Tongue (tissue), 2 donors: ENCODE results near the gene FNTB. TPM values are rescaled to one million over a fixed set of nuclear protein-coding genes. Genes with fewer than 3 reads are reported as not detected.
"Not testable (repeated sequence)": the region's sequence is repeated elsewhere in the genome, so short reads cannot be mapped to it uniquely, and the experiment has no call there.

Experiments used
- DNase-seq: peaks from one replicate; pipeline ENCODE4 v3.0.0-alpha.2; 2015
- total RNA-seq: library from RNA; depleted of rRNA; stranded (reverse); fragments of >200 nt; gene quantifications from one replicate; pipeline ENCODE4 v1.2.3, GENCODE V29; 2014

Gene FNTB
- total RNA-seq, 1 donor from 2014 or later: 6.5 TPM

DNA sequence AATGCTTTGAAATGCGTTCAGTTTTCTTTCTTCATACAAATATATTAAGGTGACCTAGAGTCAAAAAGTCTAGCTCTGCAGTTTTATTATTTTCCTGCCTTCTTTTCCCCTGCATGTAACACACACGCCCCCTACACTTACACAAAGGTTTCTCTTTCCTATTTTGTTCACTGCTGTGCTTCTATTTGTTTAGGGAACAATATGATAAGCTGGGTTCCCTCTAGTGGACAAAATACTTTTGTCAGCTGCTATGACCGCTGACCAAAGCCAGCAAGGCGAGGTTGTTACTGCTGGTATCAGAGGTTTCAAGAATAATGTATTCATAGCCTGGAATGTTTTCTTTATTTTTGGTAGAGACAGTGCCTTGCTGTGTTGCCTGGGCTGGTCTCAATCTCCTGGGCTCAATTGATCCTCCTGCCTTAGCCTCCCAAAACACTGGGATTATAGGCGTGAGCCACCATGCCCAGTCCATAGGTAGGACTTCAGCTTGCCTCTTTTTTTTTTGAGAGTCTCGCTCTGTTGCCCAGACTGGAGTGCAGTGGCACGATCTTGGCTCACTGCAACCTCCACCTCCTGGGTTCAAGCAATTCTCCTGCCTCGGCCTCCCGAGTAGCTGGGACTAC, 33.4 kb downstream of the FNTB start:
- DNase-seq: peak; percentile 59

DNA sequence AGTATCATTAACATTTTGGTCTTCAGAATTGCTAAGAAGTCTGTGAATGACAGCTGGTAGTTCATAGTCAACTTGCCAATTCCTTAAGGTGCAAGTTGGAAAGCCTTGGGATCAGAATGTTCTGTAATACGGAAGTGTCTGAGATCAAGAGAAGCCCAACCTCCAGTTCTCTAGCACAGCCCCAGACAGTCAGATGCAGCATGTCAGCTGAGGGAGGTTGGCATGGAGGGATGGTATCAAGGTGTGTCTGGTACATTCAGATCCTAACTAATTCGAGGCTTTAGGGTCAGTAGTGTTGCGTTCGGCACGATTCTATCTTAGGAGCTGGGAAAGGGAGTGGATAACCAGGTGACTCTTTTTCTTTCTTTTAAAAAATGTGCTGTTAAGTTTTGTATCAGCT, 38.3 kb downstream of the FNTB start:
- no peak for DNase-seq

DNA sequence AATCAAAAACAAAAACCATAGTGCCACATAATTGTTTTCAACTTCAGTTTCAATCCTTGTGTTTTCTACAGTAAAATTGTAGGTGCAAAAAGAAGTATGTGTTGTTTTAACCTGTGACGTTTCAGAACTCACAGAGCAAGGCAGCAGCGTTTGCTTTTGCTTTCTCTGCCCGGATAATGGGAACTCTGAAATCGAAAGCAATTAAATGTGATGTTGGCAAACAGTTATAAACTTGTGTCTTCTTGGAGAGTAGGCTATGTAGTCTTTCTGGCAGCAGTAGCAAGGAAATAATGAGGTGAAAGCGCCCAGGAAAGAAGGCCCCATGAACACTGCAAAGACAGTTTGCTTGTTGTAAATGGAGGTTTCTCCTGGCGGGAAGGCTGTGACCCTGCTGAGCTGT, 39.1 kb downstream of the FNTB start:
- DNase-seq: no peak

DNA sequence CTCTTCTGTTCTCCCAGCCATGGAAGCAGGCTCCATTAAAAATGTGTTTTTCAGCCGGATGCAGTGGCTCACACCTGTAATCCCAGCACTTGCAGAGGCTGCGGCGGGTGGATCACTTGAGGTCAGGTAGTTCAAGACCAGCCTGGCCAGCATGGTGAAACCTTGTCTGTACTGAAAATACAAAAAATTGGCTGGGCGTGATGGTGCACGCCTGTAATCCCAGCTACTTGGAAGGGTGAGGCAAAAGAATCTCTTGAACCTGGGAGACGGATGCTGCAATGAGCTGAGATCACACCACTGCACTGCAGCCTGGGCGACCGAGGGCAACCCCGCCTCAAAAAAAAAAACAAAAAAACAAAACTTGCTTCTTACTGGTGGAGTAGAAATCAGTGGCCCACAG, 39.8 kb downstream of the FNTB start:
- no peak for DNase-seq

DNA sequence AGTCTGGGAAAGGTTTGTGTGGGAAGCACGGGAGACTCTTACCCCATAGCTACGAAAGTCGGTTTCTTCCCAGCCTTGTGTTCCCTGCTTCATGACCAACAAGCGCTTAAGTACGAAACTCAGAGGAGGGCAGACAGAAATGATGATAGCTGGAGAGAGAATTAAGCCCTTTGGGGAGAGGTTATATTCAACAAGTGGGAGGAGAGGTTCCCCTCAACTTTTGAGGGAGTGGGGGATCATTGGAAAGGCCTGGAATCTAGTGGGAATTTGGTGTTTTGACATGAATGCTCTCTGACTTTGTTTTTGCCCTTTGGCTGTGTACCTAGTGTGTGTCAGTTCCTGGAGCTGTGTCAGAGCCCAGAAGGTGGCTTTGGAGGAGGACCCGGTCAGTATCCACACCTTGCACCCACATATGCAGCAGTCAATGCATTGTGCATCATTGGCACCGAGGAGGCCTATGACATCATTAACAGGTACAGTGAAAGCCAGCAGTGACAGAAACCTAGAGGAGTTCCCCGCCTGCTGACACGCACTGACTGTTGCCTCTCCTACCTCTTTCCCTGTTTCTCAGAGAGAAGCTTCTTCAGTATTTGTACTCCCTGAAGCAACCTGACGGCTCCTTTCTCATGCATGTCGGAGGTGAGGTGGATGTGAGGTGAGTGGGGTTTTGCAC, 40.6 kb downstream of the FNTB start:
- DNase-seq: no peak

DNA sequence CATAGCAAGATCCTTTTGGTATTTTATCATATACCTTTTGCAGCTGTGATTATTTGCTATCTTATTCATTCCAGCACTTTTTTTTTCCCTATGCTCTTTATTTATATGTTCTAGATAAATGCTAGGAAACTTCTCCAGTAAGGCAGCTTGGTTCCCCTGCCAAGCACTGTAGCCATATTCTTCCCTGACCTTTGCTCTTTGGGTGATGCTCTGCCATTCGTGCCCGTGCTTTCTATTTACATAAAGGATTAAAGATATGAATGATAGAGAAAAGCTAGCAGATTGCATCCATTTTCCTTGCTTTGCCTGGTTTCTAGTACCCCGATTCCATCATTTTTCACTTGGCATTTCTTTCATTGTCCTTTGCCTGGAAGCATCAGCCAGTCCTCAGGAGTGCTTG, 42.2 kb downstream of the FNTB start:
- no peak for DNase-seq

DNA sequence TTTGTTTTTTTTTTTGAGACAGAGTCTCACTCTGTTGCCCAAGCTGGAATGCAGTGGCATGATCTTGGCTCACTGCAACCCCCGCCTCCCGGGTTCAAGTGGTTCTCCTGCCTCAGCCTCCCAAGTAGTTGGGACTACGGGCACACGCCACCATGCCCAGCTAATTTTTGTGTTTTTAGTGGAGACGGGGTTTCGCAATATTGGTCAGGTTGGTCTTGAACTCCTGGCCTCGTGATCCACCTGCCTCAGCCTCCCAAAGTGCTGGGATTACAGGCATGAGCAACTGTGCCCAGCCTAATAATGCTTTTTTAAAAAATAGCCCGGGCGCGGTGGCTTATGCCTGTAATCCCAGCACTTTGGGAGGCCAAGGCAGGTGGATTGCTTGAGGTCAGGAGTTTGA, 44.6 kb downstream of the FNTB start:
- not testable (repeated sequence) for DNase-seq

DNA sequence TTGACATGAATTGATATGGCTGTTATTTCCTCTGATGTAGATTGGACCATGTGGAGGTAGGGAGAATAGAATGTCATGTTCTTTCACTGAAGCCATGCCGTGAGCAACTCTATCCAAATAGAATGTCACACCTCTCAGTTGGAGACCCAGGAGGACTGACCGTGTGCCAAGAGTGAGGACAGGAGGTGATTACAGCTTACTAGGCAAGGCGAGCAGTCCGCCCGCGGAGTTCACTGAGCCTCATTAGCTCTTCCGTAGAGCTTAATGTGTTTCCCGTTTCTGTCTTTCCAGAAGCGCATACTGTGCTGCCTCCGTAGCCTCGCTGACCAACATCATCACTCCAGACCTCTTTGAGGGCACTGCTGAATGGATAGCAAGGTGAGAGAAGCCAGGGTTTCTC, 45.6 kb downstream of the FNTB start:
- no peak for DNase-seq

DNA sequence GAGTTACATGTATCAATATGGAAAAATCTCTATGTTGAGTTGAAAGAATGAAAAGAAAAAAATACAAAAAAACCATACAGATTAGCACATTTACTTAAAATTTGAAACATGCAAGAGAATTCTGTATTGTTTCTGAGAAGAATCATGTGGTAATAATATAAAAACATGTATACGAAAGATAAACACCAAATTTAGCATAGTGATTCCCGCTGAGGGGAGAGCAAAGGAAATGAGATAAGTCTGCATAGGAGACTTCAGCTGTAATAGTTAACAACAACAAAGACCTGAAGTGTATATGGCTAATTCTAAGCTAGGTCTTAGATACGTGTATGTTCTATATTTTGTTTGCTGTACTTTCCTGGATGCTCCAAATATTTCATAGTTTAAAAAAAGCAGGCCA, 46.5 kb downstream of the FNTB start:
- no peak for DNase-seq

DNA sequence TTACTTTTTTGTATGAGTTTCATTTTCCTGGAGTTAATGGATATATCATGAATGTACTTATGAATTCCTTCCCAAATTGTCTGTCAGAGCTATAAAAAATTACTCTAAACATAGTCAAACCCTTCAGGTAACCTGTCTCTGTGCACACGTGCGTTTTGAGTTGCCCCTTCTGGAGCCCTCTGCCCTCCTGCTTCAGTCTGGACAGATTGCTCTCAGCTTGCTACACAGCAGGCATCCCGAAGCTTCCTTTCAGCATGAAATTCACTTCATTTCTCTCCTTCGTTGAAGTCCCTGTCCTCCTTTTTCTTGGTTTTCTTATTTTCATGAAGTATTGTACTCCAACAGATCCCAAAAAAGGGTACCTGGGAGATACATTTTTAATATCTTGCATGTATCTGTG, 47.3 kb downstream of the FNTB start:
- no peak for DNase-seq

DNA sequence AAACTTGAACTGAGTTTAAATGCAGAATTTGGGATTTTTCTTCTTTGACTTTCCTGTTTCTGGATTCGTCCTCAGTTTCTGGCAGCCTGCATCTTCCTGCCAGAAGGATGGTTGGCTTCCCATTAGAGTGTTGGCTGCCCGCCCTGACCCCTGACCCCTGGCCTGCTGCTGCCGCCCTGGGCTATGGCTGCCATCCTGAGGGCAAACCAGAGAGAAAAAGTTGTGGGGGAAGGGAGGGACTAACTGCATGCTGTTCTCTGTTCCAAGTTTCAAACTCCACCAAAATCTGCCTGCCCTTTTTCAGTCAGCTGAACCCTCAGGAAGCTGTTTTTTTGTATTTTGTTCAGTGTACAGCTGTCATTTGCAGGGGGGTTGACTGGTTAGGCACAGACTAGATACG, 48.4 kb downstream of the FNTB start:
- no peak for DNase-seq

DNA sequence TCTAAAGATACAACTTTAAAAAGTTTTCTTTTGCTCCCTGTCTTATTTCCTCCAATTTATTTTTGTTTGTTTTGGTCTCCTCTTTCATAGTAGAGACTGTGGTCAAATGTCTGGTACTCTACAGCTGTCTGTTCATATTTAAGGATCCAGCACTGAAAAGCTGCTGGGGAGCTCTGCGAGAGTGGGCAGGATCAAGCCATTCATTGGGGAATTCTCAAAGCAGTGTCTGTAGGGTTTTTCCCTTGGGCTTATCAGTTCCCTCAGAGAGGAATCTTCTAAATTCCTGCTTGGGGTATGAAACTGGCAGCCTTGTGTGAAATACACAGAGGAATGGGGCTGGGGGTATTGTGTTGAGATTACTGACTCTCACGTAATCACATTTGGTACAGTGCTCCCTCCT, 52.3 kb downstream of the FNTB start:
- DNase-seq: no peak

DNA sequence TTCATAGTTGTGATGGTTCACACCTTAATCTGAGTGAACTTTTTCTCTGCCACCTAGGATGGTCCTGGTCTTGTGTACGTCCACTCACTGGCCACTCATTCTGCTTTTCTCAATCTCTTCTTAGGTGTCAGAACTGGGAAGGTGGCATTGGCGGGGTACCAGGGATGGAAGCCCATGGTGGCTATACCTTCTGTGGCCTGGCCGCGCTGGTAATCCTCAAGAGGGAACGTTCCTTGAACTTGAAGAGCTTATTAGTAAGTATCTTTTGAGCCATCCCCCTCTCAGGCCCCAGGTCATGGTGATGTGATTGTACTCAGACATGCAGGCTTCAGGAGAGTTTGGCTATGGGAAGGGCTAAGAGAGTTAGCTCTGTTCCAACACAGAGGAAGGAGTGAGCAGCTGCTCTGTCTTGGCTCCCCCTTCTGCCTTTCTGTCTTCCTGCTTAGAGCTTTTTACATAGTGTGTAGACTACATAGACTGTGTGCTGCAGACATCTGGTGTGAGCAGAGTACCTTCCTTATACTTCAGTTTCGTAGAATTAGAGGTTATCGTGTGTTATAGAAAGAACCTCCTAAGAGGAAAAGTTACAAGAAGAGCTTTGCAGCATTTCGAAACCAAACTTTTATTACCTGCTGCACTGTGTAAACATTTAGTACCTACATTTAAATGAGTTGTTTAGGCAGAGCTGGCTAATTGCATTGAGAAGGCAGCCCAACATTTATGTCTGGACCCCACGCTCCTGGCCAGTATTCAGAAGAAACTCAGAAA, 54.2 kb downstream of the FNTB start:
- no peak for DNase-seq

DNA sequence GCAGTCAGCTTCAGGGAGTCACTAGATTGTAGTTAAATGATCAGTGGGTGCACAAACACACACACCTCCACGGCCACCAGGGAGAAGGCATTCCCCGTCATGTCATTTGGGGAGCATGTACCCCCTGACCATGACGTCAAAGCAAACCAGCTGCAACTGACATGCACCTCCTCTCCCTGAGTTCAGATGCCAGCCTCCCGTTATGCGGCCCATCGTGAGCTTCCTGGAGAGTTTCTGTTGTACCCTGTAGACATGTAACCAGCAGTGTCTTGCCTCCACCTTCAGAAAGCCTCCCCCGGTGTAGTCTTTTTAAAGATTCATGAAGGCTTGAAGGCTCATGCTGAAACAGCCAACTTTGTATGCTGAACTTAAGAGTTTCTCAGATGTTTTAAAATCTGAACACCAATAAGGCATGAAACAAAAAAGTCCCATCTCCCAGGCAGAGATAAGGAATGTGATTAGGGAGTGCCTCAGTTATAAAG, 54.8 kb downstream of the FNTB start:
- no peak for DNase-seq

DNA sequence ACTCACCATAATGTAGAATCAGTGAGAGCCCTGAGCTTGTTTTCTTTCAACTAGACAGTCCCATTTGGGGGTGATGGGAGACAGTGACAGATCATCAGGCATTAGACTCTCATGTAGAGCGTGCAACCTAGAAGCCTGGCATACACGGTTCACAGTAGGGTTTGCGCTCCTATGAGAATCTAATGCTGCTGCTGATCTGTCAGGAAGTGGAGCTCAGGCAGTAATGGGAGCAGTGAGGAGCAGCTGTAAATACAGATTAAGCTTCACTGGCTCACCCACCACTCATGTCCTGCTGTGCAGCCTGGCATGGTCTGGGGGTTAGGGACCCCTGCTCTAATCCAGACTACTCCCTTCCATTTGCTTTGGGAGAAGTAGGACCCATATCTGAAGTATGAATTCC, 55.6 kb downstream of the FNTB start:
- no peak for DNase-seq

DNA sequence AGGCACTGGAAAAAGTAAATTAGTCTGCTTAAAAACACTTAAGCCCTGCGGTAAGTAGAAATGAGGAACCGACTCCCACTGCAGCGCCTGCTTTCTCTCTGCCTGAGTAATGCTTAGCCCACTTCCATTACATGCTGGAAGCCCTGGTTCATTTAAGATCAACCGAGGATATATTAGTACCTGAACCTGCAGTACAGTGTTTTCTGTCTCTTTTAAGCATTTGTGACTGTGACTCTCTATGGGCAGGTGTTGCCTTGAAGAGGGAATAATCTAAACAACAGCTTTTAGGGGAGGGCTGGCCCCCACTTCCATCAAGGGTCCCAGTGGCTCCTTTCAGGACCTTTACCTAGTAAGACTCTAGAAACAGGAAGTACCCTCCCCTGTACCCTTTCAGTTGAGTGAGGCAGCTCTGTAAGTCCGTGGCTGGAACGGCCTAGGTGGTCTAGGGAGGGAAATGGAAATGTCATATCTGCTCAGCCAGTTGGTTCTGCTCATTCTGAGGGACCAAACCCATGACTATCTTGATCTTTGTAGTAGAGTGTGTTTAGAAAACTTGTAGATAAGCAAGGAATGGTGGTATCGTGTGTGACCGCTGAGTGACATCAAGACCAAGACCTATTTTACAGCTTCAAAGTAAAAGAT, 56.2 kb downstream of the FNTB start:
- no peak for DNase-seq

DNA sequence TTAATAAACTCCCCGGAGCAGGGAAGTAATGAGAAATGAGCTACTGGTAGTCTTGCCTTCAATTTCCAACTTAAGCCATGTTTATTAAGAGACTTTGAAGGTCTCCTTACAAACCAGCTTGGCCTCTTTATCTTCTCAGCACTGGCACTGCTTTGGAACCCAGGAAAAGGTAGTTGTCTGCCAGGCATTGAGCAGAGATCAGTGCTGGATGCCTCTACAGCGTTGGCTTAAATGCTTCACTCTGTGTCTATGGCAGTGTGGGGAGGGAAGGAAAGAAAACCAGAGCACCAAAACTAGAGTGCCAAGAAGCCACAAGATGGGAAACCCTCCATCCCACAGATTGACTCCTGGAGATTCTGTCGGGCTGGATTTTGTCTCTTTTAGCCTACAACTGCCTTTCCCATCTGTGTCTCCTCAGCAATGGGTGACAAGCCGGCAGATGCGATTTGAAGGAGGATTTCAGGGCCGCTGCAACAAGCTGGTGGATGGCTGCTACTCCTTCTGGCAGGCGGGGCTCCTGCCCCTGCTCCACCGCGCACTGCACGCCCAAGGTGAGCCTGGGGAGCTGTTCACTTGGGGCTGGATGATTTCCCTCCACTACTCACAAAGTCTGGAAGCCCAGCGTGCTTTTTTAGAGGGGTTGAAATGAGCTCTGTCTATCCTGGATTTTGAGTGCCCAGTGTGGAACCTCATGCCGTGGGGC, 57.3 kb downstream of the FNTB start:
- DNase-seq: no peak

DNA sequence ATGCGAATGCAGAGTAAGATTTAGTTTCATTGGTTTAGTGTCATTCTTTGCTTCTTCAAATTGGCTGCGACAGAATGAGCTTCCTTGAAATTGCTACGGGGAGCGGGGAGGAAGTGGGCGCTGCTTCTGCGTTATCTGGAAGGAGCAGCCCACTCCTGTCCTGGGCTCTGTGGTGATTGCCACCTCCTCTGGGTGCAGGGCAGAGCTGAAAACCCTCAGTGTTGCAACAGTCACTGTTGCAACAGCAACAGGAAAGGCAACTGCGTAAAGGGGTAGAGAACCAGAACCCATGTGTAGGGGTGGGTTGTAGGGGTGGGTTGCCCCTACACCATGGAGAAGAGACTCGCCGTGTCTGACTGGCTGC, 57.9 kb downstream of the FNTB start:
- DNase-seq: no peak

DNA sequence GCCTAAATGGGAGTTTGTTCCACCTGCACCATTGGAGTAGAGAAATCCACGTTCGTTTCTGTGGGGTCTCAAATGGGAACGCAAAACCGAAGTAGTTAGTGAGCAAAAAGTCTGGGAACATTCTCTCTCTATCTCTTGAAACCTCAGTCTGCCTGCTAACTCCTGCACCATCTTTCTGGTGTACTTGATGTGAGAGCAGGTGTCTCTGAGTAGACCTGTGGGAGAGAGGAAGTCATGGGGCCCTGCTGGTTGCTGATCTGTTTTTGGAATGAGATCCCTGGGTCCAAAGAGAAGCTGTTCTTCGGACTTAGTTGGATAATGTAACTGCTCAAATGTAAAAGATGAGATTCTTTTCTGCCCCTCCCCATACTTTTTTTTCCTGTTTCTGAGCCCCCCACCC, 58.3 kb downstream of the FNTB start:
- no peak for DNase-seq

DNA sequence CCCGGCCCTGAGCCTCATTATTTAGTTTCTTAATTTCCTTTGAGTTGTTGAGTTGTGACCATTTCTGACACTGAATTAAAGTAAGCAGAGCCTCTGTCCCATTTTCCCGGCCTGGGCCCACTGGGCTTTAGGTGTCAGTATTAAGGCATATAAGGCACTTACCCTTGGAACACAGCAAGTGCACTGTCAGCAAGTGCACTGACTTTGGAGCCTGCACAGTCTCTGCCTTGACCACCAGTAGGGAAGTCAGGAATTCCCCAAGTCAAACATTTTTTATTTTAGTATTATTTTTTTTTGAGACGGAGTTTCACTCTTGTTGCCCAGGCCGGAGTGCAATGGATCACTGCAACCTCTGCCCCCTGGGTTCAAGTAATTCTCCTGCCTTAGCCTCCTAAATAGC, 59.0 kb downstream of the FNTB start:
- DNase-seq: no peak

DNA sequence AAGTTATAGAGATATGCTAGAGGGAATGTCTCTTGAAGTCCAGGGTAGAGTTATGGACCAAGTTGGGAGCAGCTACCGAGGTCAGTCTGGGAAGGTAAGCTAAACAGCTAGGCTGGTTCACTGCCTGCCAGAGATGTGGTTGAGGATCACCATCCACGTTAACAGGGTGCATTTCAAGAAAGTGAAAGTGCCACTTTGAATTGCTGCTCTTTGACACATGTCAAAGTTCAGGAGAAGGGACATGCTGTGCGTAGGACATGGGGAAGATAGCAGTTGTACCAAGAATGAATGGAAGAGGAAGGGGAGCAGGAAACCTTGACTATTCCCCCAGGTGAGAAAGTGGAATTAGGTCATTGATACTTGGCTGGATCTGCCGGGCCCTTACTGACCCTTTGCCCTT, 66.1 kb downstream of the FNTB start:
- DNase-seq: no peak

DNA sequence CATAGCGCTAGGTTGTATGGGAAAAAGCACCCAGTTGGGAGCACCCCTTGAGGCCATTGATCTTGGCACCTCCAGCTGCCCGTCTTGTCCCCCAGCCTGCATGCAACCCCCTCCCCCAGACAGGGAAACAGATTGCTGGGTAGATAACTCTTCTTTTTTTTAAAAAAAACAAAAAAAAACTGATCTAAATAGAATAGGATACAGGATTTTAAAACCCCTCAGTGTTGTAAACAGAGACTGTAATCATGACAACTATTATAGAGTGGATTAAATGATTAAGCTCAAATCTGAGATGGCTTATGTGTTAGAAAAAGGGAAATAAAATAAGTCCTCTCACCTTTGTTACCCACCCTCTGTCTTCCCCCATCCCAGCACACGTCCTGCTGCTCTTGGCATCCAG, 66.8 kb downstream of the FNTB start:
- no peak for DNase-seq
